WTC11 (cell line): ENCODE data around the gene GABPB1. TPM values are rescaled to one million over a fixed set of nuclear protein-coding genes. Genes with fewer than 3 reads are reported as not detected.
"Not testable (repeated sequence)": the region's sequence is repeated elsewhere in the genome, so short reads cannot be mapped to it uniquely, and the experiment has no call there.

Source experiments
- ATAC-seq: fragments of 200-7000 bp; cut with Tn5 transposase; 2 replicates; pipeline ENCODE4 v1.10.0; 2021; ENCODE audit warnings: mild to moderate bottlenecking, moderate library complexity
- CTCF ChIA-PET: fragments of 300-600 bp; sonication (Branson Sonifier 250); formaldehyde crosslinking; loops from one replicate; lab custom pipeline; 2021; ENCODE audit warnings: antibody characterized with exemption; lab: Charles Lee
- POLR2A ChIA-PET: fragments of 350-600 bp; sonication (Branson Sonifier 250); formaldehyde crosslinking; loops from one replicate; lab custom pipeline; 2021; ENCODE audit warnings: antibody characterized with exemption; lab: Charles Lee
- DNase-seq: peaks from one replicate; pipeline ENCODE4 v3.0.0; 2021; ENCODE audit warnings: low spot score
- H3K27ac Mint-ChIP-seq: 2 replicates; pipeline ENCODE4 v1.8.0; 2021; ENCODE audit warnings: mixed read lengths
- H3K27me3 Mint-ChIP-seq: 2 replicates; pipeline ENCODE4 v1.8.0; 2021; ENCODE audit warnings: low read depth, mild to moderate bottlenecking, moderate library complexity, mixed read lengths
- H3K36me3 Mint-ChIP-seq: 2 replicates; pipeline ENCODE4 v1.8.0; 2021; ENCODE audit warnings: mixed read lengths
- H3K4me1 Mint-ChIP-seq: 2 replicates; pipeline ENCODE4 v1.8.0; 2022; ENCODE audit warnings: mixed read lengths
- H3K4me3 Mint-ChIP-seq: 2 replicates; pipeline ENCODE4 v1.8.0; 2021; ENCODE audit warnings: mild to moderate bottlenecking, moderate library complexity, mixed read lengths
- H3K9me3 Mint-ChIP-seq: 2 replicates; pipeline ENCODE4 v1.8.0; 2021; ENCODE audit warnings: mixed read lengths
- CREB1 ChIP-seq: sonication (generic); formaldehyde crosslinking; IDR thresholded peaks from 2 replicates; pipeline ENCODE4 v1.8.0; 2023; ENCODE audit warnings: mild to moderate bottlenecking, missing genetic modification reagents
- CREM ChIP-seq: sonication (generic); formaldehyde crosslinking; IDR thresholded peaks from 2 replicates; pipeline ENCODE4 v1.8.1; 2022; ENCODE audit warnings: mild to moderate bottlenecking, missing genetic modification reagents, moderate library complexity
- ESRRA ChIP-seq: sonication (generic); formaldehyde crosslinking; IDR thresholded peaks from 2 replicates; pipeline ENCODE4 v1.8.1; 2022; ENCODE audit warnings: mild to moderate bottlenecking, missing genetic modification reagents, borderline replicate concordance
- ETV6 ChIP-seq: sonication (generic); formaldehyde crosslinking; IDR thresholded peaks from 2 replicates; pipeline ENCODE4 v1.8.1; 2022; ENCODE audit warnings: mild to moderate bottlenecking, missing genetic modification reagents
- FOXJ3 ChIP-seq: sonication (generic); formaldehyde crosslinking; IDR thresholded peaks from 2 replicates; pipeline ENCODE4 v1.9.0; 2021; ENCODE audit warnings: missing genetic modification reagents, mild to moderate bottlenecking, borderline replicate concordance
- FOXK1 ChIP-seq: sonication (generic); formaldehyde crosslinking; IDR thresholded peaks from 2 replicates; pipeline ENCODE4 v1.8.0; 2022; ENCODE audit warnings: mild to moderate bottlenecking, moderate library complexity, missing genetic modification reagents
- GRHL2 ChIP-seq: fragments of 250-450 bp; sonication (Bioruptor Pico); IDR thresholded peaks from 2 replicates; pipeline ENCODE4 v1.8.0; 2022; ENCODE audit warnings: mild to moderate bottlenecking, moderate library complexity; ENCODE audit not compliant: insufficient replicate concordance, severe bottlenecking
- JUN ChIP-seq: sonication (generic); formaldehyde crosslinking; IDR thresholded peaks from 2 replicates; pipeline ENCODE4 v1.8.0; 2023; ENCODE audit warnings: mild to moderate bottlenecking, missing genetic modification reagents
- KAT7 ChIP-seq: sonication (generic); formaldehyde crosslinking; IDR thresholded peaks from 2 replicates; pipeline ENCODE4 v1.8.1; 2023; ENCODE audit warnings: missing genetic modification reagents, mild to moderate bottlenecking, borderline replicate concordance
- MXD4 ChIP-seq: fragments of 250-450 bp; sonication (Bioruptor Pico); IDR thresholded peaks from 2 replicates; pipeline ENCODE4 v1.8.0; 2021; ENCODE audit warnings: mild to moderate bottlenecking, moderate library complexity, borderline replicate concordance
- MYBL2 ChIP-seq: sonication (generic); formaldehyde crosslinking; IDR thresholded peaks from 2 replicates; pipeline ENCODE4 v1.8.1; 2023; ENCODE audit warnings: mild to moderate bottlenecking, moderate library complexity, missing genetic modification reagents
- NR3C1 ChIP-seq: sonication (generic); formaldehyde crosslinking; conservative IDR thresholded peaks from 2 replicates; pipeline ENCODE4 v1.8.1; 2023; ENCODE audit warnings: low read depth, mild to moderate bottlenecking, missing genetic modification reagents
- SMAD3 ChIP-seq: sonication (generic); formaldehyde crosslinking; IDR thresholded peaks from 2 replicates; pipeline ENCODE4 v1.8.0; 2022; ENCODE audit warnings: missing genetic modification reagents, mild to moderate bottlenecking, borderline replicate concordance
- SOX15 ChIP-seq: fragments of 250-450 bp; sonication (Bioruptor Pico); IDR thresholded peaks from 2 replicates; pipeline ENCODE4 v1.9.0; 2021; ENCODE audit warnings: mild to moderate bottlenecking
- ZNF396 ChIP-seq: fragments of 250-450 bp; sonication (Bioruptor Pico); IDR thresholded peaks from 2 replicates; pipeline ENCODE4 v1.8.0; 2021; ENCODE audit warnings: mild to moderate bottlenecking, moderate library complexity, borderline replicate concordance
- total RNA-seq: library from RNA; stranded (reverse); gene quantifications from 3 replicates; pipeline ENCODE4 v1.2.3, GENCODE V29; 2021
- TF ChIP-seq, protein P1 (sequence below): fragments of 250-450 bp; sonication (Bioruptor Pico); IDR thresholded peaks from 2 replicates; pipeline ENCODE4 v2.1.2; 2022; ENCODE audit warnings: mild to moderate bottlenecking, moderate library complexity
- TF ChIP-seq, protein P2 (sequence below): fragments of 250-450 bp; sonication (Bioruptor Pico); conservative IDR thresholded peaks from 2 replicates; pipeline ENCODE4 v1.9.0; 2021; ENCODE audit warnings: mild to moderate bottlenecking
- TF ChIP-seq, protein P3 (sequence below): sonication (generic); formaldehyde crosslinking; conservative IDR thresholded peaks from 2 replicates; pipeline ENCODE4 v1.8.1; 2022; ENCODE audit warnings: mild to moderate bottlenecking, missing genetic modification reagents
- TF ChIP-seq, protein P4 (sequence below): sonication (generic); formaldehyde crosslinking; IDR thresholded peaks from 2 replicates; pipeline ENCODE4 v1.8.1; 2022; ENCODE audit warnings: missing genetic modification reagents, borderline replicate concordance
- TF ChIP-seq, protein P5 (sequence below): sonication (generic); formaldehyde crosslinking; IDR thresholded peaks from 2 replicates; pipeline ENCODE4 v1.8.1; 2023; ENCODE audit warnings: mild to moderate bottlenecking, missing genetic modification reagents
- TF ChIP-seq, protein P6 (sequence below): sonication (generic); formaldehyde crosslinking; conservative IDR thresholded peaks from 2 replicates; pipeline ENCODE4 v1.8.1; 2023; ENCODE audit warnings: mild to moderate bottlenecking, low read depth, missing genetic modification reagents, moderate library complexity

Gene GABPB1
- total RNA-seq, 1 experiment from 2014 or later, result 28.9 TPM

DNA sequence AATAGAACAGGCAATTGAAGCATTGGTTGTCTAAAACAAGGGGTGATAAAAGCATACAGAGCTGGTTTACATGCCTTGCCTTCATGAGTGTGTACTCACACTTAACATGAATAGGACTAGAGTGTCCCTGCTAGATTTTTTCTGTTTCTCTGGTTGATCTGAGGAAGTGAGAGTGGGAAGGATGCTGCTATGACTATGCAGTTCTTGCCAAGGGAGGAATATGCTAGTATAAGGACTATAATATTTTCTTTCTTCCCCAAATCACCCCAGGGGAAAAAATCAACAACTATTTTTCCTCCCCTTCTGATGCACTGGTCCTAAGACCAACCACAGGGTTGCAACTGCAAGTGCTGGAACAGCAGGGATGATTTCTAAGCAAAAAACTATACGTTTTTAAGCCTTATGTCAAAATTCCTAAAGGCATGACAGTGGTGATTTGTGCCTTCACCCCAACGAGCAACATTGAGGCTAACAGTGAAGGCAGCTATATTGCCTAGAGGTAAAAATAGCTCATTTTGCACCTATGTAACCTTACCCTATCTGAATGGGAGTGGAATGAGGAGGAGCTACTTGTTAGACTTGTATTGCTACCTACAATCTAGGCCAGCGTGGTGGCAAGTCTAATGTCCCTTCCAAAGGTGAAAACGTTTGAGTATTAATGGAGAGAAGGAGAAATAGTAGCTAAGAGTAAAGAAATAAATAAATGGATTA is 35.7 kb upstream of the GABPB1 start (continued):
- TF ChIP-seq, protein P1, sequence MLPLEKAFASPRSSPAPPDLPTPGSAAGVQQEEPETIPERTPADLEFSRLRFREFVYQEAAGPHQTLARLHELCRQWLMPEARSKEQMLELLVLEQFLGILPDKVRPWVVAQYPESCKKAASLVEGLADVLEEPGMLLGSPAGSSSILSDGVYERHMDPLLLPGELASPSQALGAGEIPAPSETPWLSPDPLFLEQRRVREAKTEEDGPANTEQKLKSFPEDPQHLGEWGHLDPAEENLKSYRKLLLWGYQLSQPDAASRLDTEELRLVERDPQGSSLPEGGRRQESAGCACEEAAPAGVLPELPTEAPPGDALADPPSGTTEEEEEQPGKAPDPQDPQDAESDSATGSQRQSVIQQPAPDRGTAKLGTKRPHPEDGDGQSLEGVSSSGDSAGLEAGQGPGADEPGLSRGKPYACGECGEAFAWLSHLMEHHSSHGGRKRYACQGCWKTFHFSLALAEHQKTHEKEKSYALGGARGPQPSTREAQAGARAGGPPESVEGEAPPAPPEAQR (CRISPR knock-in tag), result no peak
- TF ChIP-seq JUN (CRISPR knock-in tag) (no peak), ESRRA (no peak), GRHL2 (CRISPR knock-in tag) (no peak), NR3C1 (CRISPR knock-in tag) (no peak), KAT7 (CRISPR knock-in tag) (no peak)

DNA sequence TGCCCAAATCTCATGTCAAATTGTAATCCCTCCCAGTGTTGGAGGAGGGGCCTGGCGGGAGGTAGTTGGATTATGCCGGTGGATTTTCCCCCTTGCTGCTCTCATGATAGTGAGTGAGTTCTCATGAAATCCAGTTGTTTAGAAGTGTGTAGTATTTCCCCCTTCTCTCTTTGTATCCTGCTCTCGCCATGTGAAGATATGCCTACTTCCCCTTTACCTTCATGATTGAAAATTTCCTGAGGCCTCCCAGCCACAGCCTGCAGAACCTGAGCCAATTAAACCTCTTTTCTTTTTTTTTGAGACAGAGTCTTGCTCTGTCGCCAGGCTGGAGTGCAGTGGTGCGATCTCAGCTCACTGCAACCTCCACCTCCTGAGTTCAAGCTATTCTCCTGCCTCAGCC is 27.4 kb upstream of the GABPB1 start:
- H3K27me3 Mint-ChIP-seq, H3K36me3 Mint-ChIP-seq, H3K4me3 Mint-ChIP-seq, CTCF ChIA-PET, H3K4me1 Mint-ChIP-seq, ATAC-seq, DNase-seq, POLR2A ChIA-PET, H3K27ac Mint-ChIP-seq, H3K9me3 Mint-ChIP-seq: not testable (repeated sequence)

DNA sequence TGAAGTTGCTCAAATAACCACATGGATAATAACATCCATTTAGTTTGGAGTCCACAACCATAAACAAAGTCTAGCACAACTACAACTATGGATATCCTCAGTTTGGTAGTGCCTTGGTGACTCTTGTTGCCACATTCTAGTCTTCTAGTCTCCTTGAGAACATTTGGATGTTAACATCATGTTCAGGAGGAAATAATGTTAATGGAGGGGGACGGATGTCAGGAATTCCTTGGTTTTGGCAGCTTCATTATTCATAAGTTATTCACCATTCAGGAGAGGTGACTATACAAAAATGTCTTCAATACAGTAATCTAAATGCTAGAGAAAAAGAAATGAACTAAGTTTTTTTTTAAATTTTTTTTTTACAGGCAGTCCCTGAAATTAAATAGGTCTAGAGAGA is 26.4 kb upstream of the GABPB1 start:
- POLR2A ChIA-PET, result interaction anchor here (0.5 kb wide), 1 partner anchor 35 kb away, joined by 3 read pairs; no protein-coding TSS in a partner anchor
- DNase-seq (no peak), ATAC-seq (no peak)
- Mint-ChIP-seq H3K4me3 (no peak overlapping the region), H3K4me1 (peaks cover 5% of the 10 kb centered on the region), H3K27ac (no peak overlapping the region), H3K27me3 (no peaks in the 10 kb centered on the region), H3K9me3 (no peaks in the 10 kb centered on the region), H3K36me3 (no peaks in the 10 kb centered on the region)
- CTCF ChIA-PET, result no interaction called here
- no peak for TF ChIP-seq FOXJ3
- no peak for TF ChIP-seq CREB1
- TF ChIP-seq ESRRA, result no peak
- TF ChIP-seq ZNF396 (CRISPR knock-in tag), result no peak
- TF ChIP-seq FOXK1, result no peak
- TF ChIP-seq, protein P2, sequence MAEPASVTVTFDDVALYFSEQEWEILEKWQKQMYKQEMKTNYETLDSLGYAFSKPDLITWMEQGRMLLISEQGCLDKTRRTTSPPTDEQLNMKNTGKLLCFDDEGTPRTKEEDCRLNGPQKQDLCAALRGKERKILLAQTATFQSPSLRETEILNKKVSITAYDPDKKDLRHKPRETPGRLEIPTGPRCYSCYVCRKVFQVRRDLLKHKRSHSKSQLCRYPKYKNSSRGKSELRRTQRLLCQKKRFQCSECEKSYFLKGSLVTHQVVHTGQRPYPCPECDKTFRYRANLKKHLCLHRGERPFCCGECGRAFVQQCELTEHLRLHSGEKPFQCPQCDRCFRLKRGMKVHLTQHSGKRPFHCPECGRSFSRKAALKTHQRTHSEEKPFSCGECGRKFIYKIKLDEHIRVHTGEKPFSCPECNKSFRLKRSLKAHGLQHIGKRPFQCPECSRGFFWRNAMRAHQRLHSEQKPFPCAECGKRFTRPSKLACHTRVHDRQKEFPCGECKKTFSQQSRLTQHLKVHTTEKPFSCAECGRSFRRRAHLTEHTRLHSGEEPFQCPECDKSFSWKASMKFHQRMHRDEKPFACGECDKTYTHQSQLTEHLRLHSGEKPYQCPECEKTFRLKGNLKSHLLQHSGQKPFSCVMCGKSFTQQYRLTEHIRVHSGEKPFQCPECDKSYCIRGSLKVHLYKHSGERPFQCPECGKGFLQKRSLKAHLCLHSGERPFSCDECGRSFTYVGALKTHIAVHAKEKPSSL (CRISPR knock-in tag), result no peak
- no peak for TF ChIP-seq SMAD3 (CRISPR knock-in tag)
- TF ChIP-seq SOX15, result no peak
- no peak for TF ChIP-seq MXD4 (CRISPR knock-in tag)
- TF ChIP-seq, protein P3, sequence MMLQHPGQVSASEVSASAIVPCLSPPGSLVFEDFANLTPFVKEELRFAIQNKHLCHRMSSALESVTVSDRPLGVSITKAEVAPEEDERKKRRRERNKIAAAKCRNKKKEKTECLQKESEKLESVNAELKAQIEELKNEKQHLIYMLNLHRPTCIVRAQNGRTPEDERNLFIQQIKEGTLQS (CRISPR knock-in tag), result no peak

DNA sequence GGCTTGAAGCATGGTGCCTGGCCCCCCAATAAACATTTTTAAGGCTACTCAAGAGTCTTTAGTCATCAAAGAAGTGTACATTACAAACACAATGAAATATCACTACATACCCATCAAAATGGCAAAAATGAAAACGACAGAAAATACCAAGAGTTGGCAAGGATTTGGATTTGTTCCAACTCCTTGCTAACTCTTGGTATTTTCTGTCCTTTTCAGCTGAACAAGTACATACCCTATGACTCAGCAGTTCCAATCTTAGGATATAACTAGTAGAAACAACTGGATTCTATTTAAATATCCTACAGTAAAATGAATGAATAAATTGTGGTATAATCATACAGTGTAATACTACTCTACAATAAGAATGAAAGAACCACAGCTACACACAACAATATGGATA is 25.1 kb upstream of the GABPB1 start:
- ChIA-PET CTCF (no interaction called here), POLR2A (no interaction called here)
- Mint-ChIP-seq H3K9me3 (no peaks in the 10 kb centered on the region), H3K4me1 (peaks cover 5% of the 10 kb centered on the region), H3K4me3 (no peak overlapping the region), H3K36me3 (no peaks in the 10 kb centered on the region), H3K27me3 (no peaks in the 10 kb centered on the region), H3K27ac (no peak overlapping the region)
- ATAC-seq (no peak), DNase-seq (no peak)
- TF ChIP-seq MYBL2 (CRISPR knock-in tag) (no peak), CREM (CRISPR knock-in tag) (no peak), ETV6 (CRISPR knock-in tag) (no peak), FOXK1 (no peak)
- TF ChIP-seq, protein P4, sequence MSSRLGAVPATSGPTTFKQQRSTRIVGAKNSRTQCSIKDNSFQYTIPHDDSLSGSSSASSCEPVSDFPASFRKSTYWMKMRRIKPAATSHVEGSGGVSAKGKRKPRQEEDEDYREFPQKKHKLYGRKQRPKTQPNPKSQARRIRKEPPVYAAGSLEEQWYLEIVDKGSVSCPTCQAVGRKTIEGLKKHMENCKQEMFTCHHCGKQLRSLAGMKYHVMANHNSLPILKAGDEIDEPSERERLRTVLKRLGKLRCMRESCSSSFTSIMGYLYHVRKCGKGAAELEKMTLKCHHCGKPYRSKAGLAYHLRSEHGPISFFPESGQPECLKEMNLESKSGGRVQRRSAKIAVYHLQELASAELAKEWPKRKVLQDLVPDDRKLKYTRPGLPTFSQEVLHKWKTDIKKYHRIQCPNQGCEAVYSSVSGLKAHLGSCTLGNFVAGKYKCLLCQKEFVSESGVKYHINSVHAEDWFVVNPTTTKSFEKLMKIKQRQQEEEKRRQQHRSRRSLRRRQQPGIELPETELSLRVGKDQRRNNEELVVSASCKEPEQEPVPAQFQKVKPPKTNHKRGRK (CRISPR knock-in tag), result no peak
- TF ChIP-seq, protein P5, sequence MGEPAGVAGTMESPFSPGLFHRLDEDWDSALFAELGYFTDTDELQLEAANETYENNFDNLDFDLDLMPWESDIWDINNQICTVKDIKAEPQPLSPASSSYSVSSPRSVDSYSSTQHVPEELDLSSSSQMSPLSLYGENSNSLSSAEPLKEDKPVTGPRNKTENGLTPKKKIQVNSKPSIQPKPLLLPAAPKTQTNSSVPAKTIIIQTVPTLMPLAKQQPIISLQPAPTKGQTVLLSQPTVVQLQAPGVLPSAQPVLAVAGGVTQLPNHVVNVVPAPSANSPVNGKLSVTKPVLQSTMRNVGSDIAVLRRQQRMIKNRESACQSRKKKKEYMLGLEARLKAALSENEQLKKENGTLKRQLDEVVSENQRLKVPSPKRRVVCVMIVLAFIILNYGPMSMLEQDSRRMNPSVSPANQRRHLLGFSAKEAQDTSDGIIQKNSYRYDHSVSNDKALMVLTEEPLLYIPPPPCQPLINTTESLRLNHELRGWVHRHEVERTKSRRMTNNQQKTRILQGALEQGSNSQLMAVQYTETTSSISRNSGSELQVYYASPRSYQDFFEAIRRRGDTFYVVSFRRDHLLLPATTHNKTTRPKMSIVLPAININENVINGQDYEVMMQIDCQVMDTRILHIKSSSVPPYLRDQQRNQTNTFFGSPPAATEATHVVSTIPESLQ (CRISPR knock-in tag), result no peak
- TF ChIP-seq, protein P6, sequence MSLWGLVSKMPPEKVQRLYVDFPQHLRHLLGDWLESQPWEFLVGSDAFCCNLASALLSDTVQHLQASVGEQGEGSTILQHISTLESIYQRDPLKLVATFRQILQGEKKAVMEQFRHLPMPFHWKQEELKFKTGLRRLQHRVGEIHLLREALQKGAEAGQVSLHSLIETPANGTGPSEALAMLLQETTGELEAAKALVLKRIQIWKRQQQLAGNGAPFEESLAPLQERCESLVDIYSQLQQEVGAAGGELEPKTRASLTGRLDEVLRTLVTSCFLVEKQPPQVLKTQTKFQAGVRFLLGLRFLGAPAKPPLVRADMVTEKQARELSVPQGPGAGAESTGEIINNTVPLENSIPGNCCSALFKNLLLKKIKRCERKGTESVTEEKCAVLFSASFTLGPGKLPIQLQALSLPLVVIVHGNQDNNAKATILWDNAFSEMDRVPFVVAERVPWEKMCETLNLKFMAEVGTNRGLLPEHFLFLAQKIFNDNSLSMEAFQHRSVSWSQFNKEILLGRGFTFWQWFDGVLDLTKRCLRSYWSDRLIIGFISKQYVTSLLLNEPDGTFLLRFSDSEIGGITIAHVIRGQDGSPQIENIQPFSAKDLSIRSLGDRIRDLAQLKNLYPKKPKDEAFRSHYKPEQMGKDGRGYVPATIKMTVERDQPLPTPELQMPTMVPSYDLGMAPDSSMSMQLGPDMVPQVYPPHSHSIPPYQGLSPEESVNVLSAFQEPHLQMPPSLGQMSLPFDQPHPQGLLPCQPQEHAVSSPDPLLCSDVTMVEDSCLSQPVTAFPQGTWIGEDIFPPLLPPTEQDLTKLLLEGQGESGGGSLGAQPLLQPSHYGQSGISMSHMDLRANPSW (CRISPR knock-in tag), result no peak
